ENCODE data around the gene TIGD1.

DNA sequence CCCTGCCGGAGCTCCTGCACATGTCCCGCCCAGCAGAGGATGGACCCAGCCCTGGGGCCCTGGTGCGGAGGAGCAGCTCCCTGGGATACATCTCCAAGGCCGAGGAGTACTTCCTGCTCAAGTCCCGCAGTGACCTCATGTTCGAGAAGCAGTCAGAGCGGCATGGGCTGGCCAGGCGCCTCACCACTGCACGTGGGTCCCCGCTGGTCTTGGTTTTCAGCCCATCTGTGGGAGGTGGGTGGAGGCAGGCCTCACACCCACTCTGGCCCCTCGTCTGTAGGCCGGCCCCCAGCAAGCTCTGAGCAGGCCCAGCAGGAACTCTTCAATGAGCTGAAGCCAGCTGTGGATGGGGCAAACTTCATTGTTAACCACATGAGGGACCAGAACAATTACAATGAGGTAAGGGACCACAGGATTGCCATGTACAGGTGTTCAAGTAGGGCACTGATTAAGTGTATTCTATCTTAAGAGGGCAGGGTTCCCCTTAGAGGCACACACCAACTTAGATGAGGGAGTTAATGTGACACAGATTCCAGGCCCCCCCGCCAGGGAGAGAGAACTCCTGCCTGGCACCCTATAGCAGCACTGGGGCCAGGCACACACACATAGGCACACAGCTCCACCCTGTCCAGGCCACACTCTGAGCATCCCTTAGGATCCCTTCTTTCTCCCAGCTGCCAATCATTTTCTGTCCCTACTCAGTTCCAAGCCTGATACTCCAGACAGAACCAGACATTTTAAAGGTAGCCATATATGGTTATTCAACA, 16.2 kb downstream of the TIGD1 start:
- TF ChIP-seq GATA2 (IDR thresholded peaks at IDR 0.05; ENCODE audit: low read depth, low read length) (no peak), GATA3 (IDR thresholded peaks at IDR 0.05; ENCODE audit: low read depth, low read length) (no peak)
